ENCODE measurements around the gene PPP1R13B. TPM values are rescaled to one million over a fixed set of nuclear protein-coding genes. Genes with fewer than 3 reads are reported as not detected.
"Not testable (repeated sequence)": the region's sequence is repeated elsewhere in the genome, so short reads cannot be mapped to it uniquely, and the experiment has no call there.

Gene PPP1R13B
- total and polyA plus RNA-seq, 8 donors = 20.9 to 33.9 (median 26.9) TPM

DNA sequence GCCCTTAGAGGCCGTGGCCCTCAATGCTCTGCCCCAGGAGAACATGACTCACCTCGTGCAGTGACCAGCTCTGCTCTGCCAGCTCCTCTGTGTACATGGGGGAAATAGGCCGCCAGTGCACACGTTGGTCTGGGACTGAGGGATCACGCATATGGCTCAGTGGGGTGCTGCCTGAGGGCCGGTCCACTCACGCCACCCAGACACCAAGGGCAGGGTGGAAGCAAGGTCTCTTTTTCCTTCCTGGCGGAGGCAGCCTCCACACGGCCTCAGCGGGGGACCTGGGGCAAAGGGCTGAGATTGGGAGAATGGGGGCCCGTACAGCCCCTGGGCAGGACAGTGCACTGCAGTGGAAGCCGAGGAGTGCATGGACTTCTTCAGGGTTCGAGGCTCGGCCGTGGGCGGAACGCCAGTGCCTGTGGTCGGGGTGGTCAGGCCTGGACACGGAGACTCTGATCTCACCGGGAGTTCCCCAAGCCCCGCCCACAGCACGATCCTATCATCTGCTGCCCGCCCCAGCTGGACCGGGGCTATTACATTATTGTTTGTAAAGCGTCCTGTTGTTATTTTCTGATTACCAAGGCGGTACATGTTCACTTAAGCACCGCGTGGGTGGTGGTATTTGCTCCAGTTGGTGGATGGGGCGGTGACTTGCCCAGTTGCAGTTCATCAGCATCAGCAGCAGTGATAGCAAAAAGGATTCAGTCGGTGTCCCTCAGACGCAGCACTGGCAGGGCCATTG is 42.1 kb upstream of the PPP1R13B start:
- DNase-seq (peak in 3 of 6 donors; percentile 54 to 82 (median 71)), ATAC-seq (peak in 2 of 4 donors; percentile 11 to 44), FAIRE-seq (no peak)
- Histone ChIP-seq H3K4me1 (peaks cover 24 to 37% (median 28%) of the 10 kb centered on the region in 3 donors), H3K27me3 (no peaks in the 10 kb centered on the region), H3K4me3 (no peak overlapping the region), H3K9me3 (no peaks in the 10 kb centered on the region), H3K27ac (peak overlapping the region; percentile 28 to 89 (median 81)), H3K36me3 (no peaks in the 10 kb centered on the region)
- intact Hi-C loops (cut with DNase I) = loop anchor here in 1 of 3 donors (10.0 kb wide), 1 partner anchor 45 kb away; the partner anchor contains the start of gene PPP1R13B
- TF ChIP-seq, protein P1, sequence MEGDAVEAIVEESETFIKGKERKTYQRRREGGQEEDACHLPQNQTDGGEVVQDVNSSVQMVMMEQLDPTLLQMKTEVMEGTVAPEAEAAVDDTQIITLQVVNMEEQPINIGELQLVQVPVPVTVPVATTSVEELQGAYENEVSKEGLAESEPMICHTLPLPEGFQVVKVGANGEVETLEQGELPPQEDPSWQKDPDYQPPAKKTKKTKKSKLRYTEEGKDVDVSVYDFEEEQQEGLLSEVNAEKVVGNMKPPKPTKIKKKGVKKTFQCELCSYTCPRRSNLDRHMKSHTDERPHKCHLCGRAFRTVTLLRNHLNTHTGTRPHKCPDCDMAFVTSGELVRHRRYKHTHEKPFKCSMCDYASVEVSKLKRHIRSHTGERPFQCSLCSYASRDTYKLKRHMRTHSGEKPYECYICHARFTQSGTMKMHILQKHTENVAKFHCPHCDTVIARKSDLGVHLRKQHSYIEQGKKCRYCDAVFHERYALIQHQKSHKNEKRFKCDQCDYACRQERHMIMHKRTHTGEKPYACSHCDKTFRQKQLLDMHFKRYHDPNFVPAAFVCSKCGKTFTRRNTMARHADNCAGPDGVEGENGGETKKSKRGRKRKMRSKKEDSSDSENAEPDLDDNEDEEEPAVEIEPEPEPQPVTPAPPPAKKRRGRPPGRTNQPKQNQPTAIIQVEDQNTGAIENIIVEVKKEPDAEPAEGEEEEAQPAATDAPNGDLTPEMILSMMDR (IDR thresholded peaks at IDR 0.05) = no peak
- 62 to 72% methylated on average over 31 of the region's 31 CpGs for WGBS, 2 donors

DNA sequence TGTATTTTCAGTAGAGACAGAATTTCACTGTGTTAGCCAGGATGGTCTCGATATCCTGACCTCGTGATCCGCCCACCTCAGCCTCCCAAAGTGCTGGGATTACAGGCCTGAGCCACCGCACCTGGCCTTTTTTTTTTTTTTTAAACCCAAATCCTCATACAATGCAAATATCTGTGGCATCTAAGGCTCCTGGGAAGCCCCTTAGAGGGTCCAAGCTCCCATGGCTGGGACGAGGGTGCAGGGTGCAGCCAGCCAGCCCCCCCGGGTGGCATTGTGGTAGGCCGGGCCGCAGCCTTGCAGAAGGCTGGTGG is 41.6 kb upstream of the PPP1R13B start:
- FAIRE-seq; DNase-seq; H3K36me3 ChIP-seq; H3K4me3 ChIP-seq; intact Hi-C loops (cut with DNase I); H3K27me3 ChIP-seq; ATAC-seq; H3K9me3 ChIP-seq: not testable (repeated sequence)
- Histone ChIP-seq H3K4me1 (peaks cover 20 to 35% (median 28%) of the 10 kb centered on the region in 3 donors), H3K27ac (peak overlapping the region in 2 of 4 donors; percentile 80 to 89)
- WGBS, 2 donors = 96 to 97% methylated on average over 4 to 8 of the region's 8 CpGs

DNA sequence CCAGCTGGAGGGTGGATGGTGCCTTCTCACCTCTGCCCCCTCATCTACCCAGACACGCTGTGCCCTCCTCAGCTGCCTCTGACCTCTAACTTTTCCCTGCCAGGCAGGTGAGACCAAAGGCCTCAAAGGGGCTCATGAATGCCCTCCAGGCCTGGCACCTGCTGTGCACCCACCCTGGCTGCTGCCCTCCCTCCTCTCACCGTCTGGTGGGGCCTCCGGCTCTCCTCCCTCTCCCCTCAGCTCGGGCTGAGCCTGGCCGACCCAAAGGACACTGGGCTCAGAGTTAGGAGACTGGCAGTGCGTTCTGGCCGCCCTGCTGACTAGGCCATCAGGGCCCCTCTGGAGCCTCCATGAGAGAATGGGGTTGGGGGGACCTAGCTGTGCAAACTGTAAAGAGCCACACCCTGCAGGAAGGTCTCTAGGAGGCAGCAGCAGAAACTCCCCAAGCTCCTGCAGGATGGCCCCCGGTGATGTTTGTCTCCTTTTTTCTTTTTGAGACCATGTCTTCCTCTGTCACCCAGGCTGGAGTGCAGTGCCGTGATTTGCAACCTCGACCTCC is 40.3 kb upstream of the PPP1R13B start:
- Histone ChIP-seq H3K4me1 (peaks cover 27 to 38% (median 36%) of the 10 kb centered on the region in 3 donors), H3K4me3 (no peak overlapping the region), H3K9me3 (no peaks in the 10 kb centered on the region), H3K27ac (no peak overlapping the region), H3K27me3 (no peaks in the 10 kb centered on the region), H3K36me3 (no peaks in the 10 kb centered on the region)
- TF ChIP-seq, protein P1 (IDR thresholded peaks at IDR 0.05) = no peak
- no peak for FAIRE-seq
- 92 to 93% methylated on average over 10 of the region's 10 CpGs for WGBS, 2 donors
- no peak for ATAC-seq
- intact Hi-C loops (cut with DNase I) = no loop called here
- DNase-seq = no peak

DNA sequence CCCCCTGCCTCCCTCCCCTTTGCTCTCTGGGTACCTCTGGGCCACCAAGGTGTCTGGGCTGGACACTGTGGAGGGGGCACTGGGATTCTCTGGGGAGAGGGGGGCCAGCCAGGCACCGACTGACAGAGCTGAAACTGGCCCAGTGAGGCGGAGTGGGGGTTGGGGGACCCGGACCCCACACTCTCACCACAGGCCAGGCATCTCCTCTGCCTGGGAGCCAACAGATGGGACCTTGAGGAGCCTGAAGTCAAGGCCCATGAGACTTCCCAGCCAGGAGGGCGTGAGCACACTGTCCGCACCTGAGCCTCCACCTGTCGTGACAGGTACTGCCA is 39.8 kb upstream of the PPP1R13B start:
- Histone ChIP-seq H3K9me3 (no peaks in the 10 kb centered on the region), H3K4me1 (peaks cover 32 to 38% (median 37%) of the 10 kb centered on the region in 3 donors), H3K27me3 (no peaks in the 10 kb centered on the region), H3K36me3 (no peaks in the 10 kb centered on the region), H3K27ac (no peak overlapping the region), H3K4me3 (no peak overlapping the region)
- 85% methylated on average over 5 to 6 of the region's 6 CpGs for WGBS, 2 donors
- FAIRE-seq (no peak), ATAC-seq (no peak), DNase-seq (no peak)
- intact Hi-C loops (cut with DNase I) = no loop called here
- TF ChIP-seq, protein P1 (IDR thresholded peaks at IDR 0.05) = no peak

DNA sequence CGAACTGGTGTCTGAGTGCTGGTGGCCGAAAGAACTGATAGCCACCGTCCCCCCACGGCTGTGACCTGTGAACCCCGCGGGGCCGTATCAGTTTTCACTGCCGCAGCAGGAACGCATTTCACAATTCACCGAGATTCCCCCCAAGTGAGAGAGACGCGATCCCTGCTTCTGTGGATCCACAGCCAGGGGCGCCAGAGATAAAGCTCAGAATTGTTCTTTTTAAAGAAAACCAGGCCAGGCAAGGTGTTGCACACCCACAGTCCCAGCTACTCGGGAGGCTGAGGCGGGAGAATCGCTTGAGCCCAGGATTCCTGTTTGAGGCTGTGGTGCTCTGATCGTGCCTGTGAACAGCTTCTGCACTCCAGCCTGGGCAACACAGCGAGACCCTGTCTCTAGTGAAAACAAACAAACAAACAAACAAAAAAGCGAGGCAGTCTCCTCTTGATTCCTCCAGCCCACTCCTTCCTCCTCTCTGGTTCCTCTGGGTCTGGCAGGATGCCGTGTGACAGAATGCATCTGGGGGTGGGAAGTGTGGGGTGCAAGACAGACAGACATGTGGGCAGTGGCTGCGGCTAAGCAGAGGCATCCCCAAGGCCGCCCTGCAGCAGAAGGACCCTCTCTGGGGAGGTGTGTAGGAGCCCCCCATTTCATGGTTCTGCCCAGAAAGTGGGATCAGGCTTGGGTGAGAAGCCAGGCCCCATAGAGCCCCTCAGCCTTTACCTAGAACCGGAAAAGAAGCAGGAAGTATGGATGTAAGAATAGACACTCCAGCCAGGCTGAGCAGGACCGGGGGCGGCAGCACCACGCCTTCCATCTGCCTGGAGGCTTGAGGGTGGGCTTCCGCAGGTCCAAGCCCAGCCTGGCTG is 39.2 kb upstream of the PPP1R13B start:
- 67 to 70% methylated on average over 23 to 27 of the region's 27 CpGs for WGBS, 2 donors

More for the DNA sequence above, 39.2 kb upstream of the PPP1R13B start:
- intact Hi-C loops (cut with DNase I) = no loop called here
- ATAC-seq = no peak
- H3K27me3 ChIP-seq = no peaks in the 10 kb centered on the region
- no peak overlapping the region for H3K4me3 ChIP-seq
- no peak for FAIRE-seq
- no peak overlapping the region for H3K27ac ChIP-seq
- H3K4me1 ChIP-seq = peaks cover 33 to 38% (median 37%) of the 10 kb centered on the region in 3 donors
- TF ChIP-seq, protein P1 (IDR thresholded peaks at IDR 0.05) = no peak
- no peaks in the 10 kb centered on the region for H3K36me3 ChIP-seq
- H3K9me3 ChIP-seq = no peaks in the 10 kb centered on the region
- no peak for DNase-seq
